HL-60 (cell line): Measurements from ENCODE around the gene GPC5.

Experiments
- DNase-seq, 2 experiments: peaks; one replicate each; pipeline ENCODE4 v3.0.0-alpha.2; 2010 to 2020; ENCODE audit warnings: low read depth in 1 of 2, low spot score in 1 of 2
- H3K27ac ChIP-seq: fragments of 250-450 bp; sonication (Bioruptor Pico); replicated peaks from 2 replicates; pipeline ENCODE4 v1.5.1; 2020; ENCODE audit warnings: mild to moderate bottlenecking, moderate library complexity
- H3K27me3 ChIP-seq: fragments of 250-450 bp; sonication (Bioruptor Pico); 2 replicates; pipeline ENCODE4 v1.5.1; 2021; ENCODE audit warnings: mild to moderate bottlenecking, moderate library complexity; ENCODE audit not compliant: insufficient read depth, poor library complexity, severe bottlenecking
- H3K4me3 ChIP-seq: replicated peaks from 2 replicates; pipeline ENCODE4 v1.5.1; 2011; ENCODE audit warnings: mild to moderate bottlenecking, control low read depth, low read length; ENCODE audit not compliant: insufficient read depth
- GABPA ChIP-seq: IDR thresholded peaks from 2 replicates; pipeline ENCODE4 v1.6.1; 2012; ENCODE audit warnings: low read depth
- POLR2AphosphoS5 ChIP-seq: IDR thresholded peaks from 2 replicates; pipeline ENCODE4 v1.6.1; 2012; ENCODE audit warnings: low read depth
- SPI1 ChIP-seq: IDR thresholded peaks from 2 replicates; pipeline ENCODE4 v1.6.1; 2012; ENCODE audit warnings: low read depth, mild to moderate bottlenecking, borderline replicate concordance
- TF ChIP-seq, protein P1 (sequence below): IDR thresholded peaks from one replicate; pipeline ENCODE4 v1.5.1; 2011; ENCODE audit warnings: low read length, control low read depth, inconsistent platforms; ENCODE audit not compliant: insufficient read depth
- TF ChIP-seq, protein P2 (sequence below): IDR thresholded peaks from 2 replicates; pipeline ENCODE4 v1.6.1; 2012; ENCODE audit warnings: low read depth; ENCODE audit not compliant: insufficient replicate concordance

GPC5 gene

DNA sequence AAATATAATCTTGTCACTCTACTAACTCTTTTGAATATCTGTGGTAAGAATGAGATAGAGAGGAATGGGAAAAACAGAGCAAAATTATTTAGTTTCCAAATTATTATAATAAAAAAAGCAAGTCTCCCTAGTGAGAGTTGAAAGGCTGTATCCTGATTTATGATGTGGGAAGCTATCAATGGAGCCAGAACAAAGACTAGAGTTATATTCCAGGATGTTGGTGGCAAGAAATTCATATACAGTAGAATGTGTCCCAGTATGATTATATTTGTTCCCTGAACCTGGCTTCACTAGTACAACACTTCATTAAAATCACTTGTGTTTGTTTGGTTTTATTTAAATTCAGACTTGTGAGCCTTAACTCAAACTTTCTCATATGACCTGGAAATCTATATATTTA is 630.3 kb downstream of the GPC5 start:
- no peaks in the 10 kb centered on the region for H3K27me3 ChIP-seq
- no peak for TF ChIP-seq POLR2AphosphoS5
- TF ChIP-seq GABPA = no peak
- TF ChIP-seq, protein P1, sequence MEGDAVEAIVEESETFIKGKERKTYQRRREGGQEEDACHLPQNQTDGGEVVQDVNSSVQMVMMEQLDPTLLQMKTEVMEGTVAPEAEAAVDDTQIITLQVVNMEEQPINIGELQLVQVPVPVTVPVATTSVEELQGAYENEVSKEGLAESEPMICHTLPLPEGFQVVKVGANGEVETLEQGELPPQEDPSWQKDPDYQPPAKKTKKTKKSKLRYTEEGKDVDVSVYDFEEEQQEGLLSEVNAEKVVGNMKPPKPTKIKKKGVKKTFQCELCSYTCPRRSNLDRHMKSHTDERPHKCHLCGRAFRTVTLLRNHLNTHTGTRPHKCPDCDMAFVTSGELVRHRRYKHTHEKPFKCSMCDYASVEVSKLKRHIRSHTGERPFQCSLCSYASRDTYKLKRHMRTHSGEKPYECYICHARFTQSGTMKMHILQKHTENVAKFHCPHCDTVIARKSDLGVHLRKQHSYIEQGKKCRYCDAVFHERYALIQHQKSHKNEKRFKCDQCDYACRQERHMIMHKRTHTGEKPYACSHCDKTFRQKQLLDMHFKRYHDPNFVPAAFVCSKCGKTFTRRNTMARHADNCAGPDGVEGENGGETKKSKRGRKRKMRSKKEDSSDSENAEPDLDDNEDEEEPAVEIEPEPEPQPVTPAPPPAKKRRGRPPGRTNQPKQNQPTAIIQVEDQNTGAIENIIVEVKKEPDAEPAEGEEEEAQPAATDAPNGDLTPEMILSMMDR = no peak
- no peak for DNase-seq
- H3K4me3 ChIP-seq = no peak overlapping the region
- H3K27ac ChIP-seq = no peak overlapping the region

DNA sequence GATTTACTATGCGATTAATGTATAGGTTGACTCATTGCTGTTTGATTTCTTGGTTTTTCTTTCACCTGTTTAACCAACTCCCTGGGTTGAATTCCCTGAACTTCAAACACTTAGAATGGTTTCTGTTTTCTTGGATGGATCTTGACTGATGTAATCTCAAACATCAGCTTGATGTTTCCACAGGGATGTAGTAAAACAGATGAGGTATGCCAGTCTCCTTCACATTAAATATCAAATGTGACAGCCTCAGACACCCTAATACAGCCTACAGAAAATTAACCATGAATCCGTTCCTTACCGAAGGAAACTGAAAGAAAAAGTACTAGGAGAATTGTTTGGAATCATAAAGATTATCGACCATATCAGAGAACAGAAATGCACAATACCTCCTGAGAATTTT is 631.2 kb downstream of the GPC5 start:
- no peak overlapping the region for H3K27ac ChIP-seq
- TF ChIP-seq GABPA = no peak
- TF ChIP-seq, protein P1 = no peak
- no peak for TF ChIP-seq POLR2AphosphoS5
- TF ChIP-seq, protein P2, sequence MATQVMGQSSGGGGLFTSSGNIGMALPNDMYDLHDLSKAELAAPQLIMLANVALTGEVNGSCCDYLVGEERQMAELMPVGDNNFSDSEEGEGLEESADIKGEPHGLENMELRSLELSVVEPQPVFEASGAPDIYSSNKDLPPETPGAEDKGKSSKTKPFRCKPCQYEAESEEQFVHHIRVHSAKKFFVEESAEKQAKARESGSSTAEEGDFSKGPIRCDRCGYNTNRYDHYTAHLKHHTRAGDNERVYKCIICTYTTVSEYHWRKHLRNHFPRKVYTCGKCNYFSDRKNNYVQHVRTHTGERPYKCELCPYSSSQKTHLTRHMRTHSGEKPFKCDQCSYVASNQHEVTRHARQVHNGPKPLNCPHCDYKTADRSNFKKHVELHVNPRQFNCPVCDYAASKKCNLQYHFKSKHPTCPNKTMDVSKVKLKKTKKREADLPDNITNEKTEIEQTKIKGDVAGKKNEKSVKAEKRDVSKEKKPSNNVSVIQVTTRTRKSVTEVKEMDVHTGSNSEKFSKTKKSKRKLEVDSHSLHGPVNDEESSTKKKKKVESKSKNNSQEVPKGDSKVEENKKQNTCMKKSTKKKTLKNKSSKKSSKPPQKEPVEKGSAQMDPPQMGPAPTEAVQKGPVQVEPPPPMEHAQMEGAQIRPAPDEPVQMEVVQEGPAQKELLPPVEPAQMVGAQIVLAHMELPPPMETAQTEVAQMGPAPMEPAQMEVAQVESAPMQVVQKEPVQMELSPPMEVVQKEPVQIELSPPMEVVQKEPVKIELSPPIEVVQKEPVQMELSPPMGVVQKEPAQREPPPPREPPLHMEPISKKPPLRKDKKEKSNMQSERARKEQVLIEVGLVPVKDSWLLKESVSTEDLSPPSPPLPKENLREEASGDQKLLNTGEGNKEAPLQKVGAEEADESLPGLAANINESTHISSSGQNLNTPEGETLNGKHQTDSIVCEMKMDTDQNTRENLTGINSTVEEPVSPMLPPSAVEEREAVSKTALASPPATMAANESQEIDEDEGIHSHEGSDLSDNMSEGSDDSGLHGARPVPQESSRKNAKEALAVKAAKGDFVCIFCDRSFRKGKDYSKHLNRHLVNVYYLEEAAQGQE = no peak
- no peak for TF ChIP-seq SPI1

DNA sequence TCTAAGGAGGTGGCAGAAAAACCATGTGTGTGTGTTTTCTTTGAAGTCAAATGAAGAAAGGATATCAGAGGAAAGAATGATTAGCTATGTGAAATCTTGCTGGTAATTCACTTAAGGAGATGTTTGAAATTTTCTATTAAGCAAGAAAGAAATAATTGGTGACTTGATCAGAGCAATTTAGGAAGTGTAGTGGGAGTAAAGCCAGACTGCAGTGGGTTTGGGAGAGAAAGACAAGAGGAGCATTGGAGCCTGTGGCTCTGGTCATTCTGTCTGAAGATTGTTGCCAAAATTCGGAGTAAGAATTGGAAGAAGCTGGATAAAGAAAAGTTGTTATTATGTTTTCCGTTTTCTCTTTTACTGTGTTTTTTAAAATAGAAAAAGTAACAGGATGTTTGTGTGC is 640.5 kb downstream of the GPC5 start:
- Histone ChIP-seq H3K4me3 (no peak overlapping the region), H3K27ac (no peak overlapping the region), H3K27me3 (no peaks in the 10 kb centered on the region)
- no peak for DNase-seq
- TF ChIP-seq GABPA = no peak
- TF ChIP-seq POLR2AphosphoS5 = no peak
- no peak for TF ChIP-seq SPI1

More for the DNA sequence above, 631.2 kb downstream of the GPC5 start:
- H3K4me3 ChIP-seq = no peak overlapping the region
- no peaks in the 10 kb centered on the region for H3K27me3 ChIP-seq
- no peak for DNase-seq

DNA sequence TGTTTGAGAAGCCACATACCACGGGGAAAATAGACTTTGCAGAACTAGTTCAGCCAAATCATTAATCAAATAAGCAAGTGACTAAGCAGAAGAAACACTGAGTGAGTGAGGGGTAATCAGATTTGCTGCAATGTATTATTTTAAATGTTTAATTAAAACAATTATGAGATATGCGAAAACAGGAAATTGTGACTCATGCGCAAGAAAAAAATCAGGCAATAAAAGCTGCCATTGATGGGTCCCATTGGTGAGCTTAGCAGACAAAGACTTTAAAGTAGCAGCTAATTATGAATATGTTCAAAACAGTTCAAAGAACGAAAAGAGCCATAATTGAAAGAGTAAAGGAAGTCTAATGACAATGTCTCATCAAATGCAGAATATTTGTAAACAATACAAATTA is 644.1 kb downstream of the GPC5 start:
- DNase-seq = no peak
- H3K27ac ChIP-seq = no peak overlapping the region
- TF ChIP-seq, protein P2 = no peak
- no peak for TF ChIP-seq SPI1
- no peak for TF ChIP-seq GABPA
- TF ChIP-seq, protein P1 = no peak
- TF ChIP-seq POLR2AphosphoS5 = no peak
- no peak overlapping the region for H3K4me3 ChIP-seq
- H3K27me3 ChIP-seq = no peaks in the 10 kb centered on the region
